PFSK-1 (cell line): ENCODE data around the gene PKN2.

ENCODE experiments used
- FOXP2 ChIP-seq: optimal IDR thresholded peaks from 2 replicates; pipeline ENCODE3; 2011; ENCODE audit warnings: borderline replicate concordance, control low read depth, inconsistent platforms; ENCODE audit not compliant: insufficient read depth; ENCODE audit errors: extremely low read length, extremely low read depth
- POLR2AphosphoS5 ChIP-seq: IDR thresholded peaks from 2 replicates; pipeline ENCODE4 v1.6.1; 2012; ENCODE audit warnings: low read depth, mild to moderate bottlenecking, control low read depth, low read length, moderate library complexity
- SIN3A ChIP-seq: IDR thresholded peaks from 2 replicates; pipeline ENCODE4 v1.6.1; 2012; ENCODE audit warnings: mild to moderate bottlenecking, low read length, moderate library complexity, borderline replicate concordance; ENCODE audit not compliant: insufficient read depth
- TAF1 ChIP-seq: IDR thresholded peaks from 2 replicates; pipeline ENCODE4 v1.6.1; 2012; ENCODE audit warnings: low read length, control low read depth, borderline replicate concordance; ENCODE audit not compliant: insufficient read depth
- TF ChIP-seq, protein P1 (sequence below), 2 experiments: IDR thresholded peaks; 2 replicates each; pipeline versions ENCODE4 v1.6.1 to v1.8.0; 2011 to 2012; ENCODE audit warnings: low read depth in 2 of 2, low read length in 2 of 2, control low read depth in 1 of 2, inconsistent platforms in 1 of 2, mild to moderate bottlenecking in 1 of 2, moderate library complexity in 1 of 2; ENCODE audit not compliant: insufficient read depth in 1 of 2

Gene PKN2

DNA sequence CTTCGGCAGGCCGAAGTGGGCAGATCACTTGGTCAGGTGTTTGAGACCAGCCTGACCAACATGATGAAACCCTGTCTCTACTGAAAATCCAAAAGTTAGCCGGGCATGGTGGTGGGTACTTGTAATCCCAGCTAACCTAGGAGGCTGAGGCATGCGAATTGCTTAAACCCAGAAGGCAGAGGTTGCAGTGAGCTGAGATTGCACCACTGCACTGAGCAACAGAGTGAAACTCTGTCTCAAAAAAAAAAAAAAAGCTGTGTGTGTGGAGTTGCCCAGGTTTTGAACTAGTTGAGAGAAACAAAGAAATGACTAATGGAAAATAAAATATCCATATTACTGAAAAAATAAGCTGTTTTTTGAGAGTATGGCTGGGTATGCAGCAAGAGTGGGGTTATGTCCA lies 107.1 kb downstream of the PKN2 start:
- TF ChIP-seq TAF1: no peak
- TF ChIP-seq, protein P1, sequence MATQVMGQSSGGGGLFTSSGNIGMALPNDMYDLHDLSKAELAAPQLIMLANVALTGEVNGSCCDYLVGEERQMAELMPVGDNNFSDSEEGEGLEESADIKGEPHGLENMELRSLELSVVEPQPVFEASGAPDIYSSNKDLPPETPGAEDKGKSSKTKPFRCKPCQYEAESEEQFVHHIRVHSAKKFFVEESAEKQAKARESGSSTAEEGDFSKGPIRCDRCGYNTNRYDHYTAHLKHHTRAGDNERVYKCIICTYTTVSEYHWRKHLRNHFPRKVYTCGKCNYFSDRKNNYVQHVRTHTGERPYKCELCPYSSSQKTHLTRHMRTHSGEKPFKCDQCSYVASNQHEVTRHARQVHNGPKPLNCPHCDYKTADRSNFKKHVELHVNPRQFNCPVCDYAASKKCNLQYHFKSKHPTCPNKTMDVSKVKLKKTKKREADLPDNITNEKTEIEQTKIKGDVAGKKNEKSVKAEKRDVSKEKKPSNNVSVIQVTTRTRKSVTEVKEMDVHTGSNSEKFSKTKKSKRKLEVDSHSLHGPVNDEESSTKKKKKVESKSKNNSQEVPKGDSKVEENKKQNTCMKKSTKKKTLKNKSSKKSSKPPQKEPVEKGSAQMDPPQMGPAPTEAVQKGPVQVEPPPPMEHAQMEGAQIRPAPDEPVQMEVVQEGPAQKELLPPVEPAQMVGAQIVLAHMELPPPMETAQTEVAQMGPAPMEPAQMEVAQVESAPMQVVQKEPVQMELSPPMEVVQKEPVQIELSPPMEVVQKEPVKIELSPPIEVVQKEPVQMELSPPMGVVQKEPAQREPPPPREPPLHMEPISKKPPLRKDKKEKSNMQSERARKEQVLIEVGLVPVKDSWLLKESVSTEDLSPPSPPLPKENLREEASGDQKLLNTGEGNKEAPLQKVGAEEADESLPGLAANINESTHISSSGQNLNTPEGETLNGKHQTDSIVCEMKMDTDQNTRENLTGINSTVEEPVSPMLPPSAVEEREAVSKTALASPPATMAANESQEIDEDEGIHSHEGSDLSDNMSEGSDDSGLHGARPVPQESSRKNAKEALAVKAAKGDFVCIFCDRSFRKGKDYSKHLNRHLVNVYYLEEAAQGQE (IDR thresholded peaks at IDR 0.05; ENCODE audit: insufficient read depth in 1 of 2, low read depth in 2 of 2, low read length in 2 of 2): no peak
- TF ChIP-seq POLR2AphosphoS5: no peak
- TF ChIP-seq FOXP2: no peak
- no peak for TF ChIP-seq SIN3A

DNA sequence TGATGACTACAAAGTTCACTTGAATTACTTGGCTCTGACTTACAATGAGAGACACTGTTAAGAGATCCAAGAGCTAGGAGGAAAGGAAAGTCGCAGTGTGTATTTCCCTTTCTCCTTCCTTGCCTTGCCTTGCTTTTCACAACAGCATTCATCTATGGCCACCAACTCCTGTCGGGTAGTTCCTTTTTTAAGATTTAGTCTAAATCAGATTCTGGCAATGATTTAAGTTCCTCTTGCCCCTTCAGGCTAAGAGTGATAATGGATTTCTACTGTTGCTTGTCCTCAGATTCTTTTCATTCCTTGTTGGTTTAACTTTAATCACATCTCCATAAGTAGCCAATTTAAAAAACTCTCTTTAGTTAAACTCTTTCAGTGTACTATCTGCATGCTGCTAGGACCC lies 115.4 kb downstream of the PKN2 start:
- TF ChIP-seq, protein P1 (IDR thresholded peaks at IDR 0.05; ENCODE audit: insufficient read depth in 1 of 2, low read depth in 2 of 2, low read length in 2 of 2): no peak
- TF ChIP-seq SIN3A: no peak
- no peak for TF ChIP-seq FOXP2
- no peak for TF ChIP-seq POLR2AphosphoS5
- TF ChIP-seq TAF1: no peak

DNA sequence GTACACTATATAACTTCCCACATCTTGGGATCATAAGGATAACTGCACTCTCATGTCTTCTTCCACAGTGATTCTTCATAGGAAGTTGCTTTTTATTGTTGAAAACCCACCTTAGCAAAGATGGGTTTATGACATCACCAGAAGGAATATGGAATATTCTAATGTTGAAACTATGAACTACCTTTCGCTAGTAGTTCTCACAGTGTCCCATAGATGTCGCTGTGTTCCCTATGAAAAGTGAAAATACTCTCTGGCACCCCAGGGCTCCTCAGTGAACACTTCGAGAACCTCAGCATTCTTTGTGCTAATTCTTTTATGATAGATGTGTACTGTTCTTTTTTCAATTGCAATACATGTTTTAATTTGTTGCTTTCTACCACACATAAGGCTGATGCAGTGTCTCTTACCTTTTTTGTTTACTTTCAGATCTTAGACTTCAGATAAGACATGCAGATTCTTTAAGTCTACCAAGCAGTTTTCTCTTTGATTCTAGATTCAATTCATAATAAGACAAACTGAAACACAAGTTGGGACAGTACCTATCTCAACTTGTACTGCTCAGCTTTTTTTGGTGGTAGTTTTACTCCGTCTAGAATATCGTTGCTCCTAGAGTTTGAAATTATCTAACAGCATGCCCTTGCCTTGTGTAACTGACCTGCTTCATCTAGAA lies 116.4 kb downstream of the PKN2 start:
- TF ChIP-seq POLR2AphosphoS5 (no peak), SIN3A (no peak), TAF1 (no peak), FOXP2 (no peak)
- TF ChIP-seq, protein P1 (IDR thresholded peaks at IDR 0.05; ENCODE audit: insufficient read depth in 1 of 2, low read depth in 2 of 2, low read length in 2 of 2): no peak

DNA sequence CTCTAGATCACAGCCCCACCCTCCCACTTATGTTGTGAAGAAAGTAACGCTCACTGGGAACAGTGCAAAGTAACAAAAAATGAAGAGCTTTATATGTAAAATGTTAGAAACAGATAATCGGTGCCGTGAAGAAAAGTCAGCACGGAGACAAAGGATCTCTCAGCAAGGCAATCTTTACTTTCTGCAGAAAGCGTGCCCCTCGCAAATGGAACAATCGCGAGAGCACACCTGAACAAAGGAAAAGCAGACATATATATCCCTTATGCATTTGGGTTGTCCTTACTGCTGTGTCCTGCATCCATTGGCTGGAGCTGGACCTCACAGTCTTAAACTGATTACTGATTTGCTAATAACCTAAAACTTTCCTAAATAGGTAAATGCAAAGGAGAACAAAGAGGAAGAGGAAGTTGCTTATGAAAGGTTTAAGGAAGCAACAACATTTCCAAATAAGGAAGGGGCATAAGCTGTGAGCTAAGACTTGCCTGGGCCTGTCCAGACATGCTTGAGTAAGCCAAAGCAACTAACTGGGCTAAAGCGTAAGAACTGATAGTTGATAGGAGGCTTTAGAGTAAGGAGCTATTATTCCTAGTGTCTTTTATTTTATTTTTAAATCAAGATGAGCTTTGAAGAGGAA lies 117.6 kb downstream of the PKN2 start:
- TF ChIP-seq FOXP2 (no peak), TAF1 (no peak), POLR2AphosphoS5 (no peak), SIN3A (no peak)
- TF ChIP-seq, protein P1 (IDR thresholded peaks at IDR 0.05; ENCODE audit: insufficient read depth in 1 of 2, low read depth in 2 of 2, low read length in 2 of 2): no peak
